Measurements from ENCODE around the gene PDIA5.

PDIA5 gene

DNA sequence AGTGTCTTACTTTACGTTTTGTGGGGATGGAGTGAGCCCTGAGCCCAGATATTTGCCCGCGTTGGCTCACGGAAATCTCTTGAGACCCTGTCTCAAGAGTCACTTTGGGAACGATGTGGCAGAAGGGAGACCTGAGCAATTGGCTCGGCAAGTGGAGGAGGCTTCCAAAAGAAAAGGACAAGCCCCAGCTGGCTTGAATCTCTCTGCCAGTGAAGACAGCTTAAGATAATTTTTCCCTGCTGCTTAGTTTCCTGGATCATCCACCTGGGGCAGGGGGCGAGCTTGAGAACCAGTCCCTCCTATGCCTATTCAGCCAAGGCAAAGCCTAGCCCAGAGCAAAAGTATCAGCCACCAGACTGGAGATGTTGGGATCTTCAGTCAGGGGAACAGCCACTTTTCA, 135.6 kb downstream of the PDIA5 start:
- no peaks in the 10 kb centered on the region for H3K27me3 ChIP-seq (ENCODE audit: control insufficient read depth in 1 of 2, insufficient read depth in 1 of 2, low read length in 2 of 2)
- H3K4me3 ChIP-seq (ENCODE audit: insufficient read depth in 1 of 2, low read depth in 1 of 2, low read length in 2 of 2) = peak overlapping the region; percentile 91 to 93
- H4K91ac ChIP-seq (ENCODE audit: low read length) = peak overlapping the region; percentile 91
- WGBS = under 1% methylated on average over 7 of the region's 7 CpGs
- H4K8ac ChIP-seq (ENCODE audit: low read length) = peak overlapping the region; percentile 94
- H3K4me2 ChIP-seq (ENCODE audit: low read length, poor library complexity, severe bottlenecking) = peak overlapping the region; percentile 92
- no peak overlapping the region for H3K23ac ChIP-seq (ENCODE audit: low read length in 2 of 2)
- H3K9ac ChIP-seq (ENCODE audit: low read length) = peak overlapping the region; percentile 94
- H2BK15ac ChIP-seq (ENCODE audit: low read depth, poor library complexity, severe bottlenecking) = no peak overlapping the region
- H3K9me3 ChIP-seq (ENCODE audit: control insufficient read depth, low read length) = peaks cover 6% of the 10 kb centered on the region
- H2AFZ ChIP-seq (ENCODE audit: low read depth, low read length) = peak overlapping the region; percentile 96
- peak; percentile 43 for DNase-seq
- H2BK12ac ChIP-seq (ENCODE audit: low read length in 2 of 2) = no peak overlapping the region
- no peak overlapping the region for H2BK120ac ChIP-seq (ENCODE audit: low read depth, low read length)
- H3K14ac ChIP-seq (ENCODE audit: low read length in 2 of 2) = no peak overlapping the region
- H2BK5ac ChIP-seq (ENCODE audit: low read depth, low read length, poor library complexity, severe bottlenecking) = no peak overlapping the region
- no peak overlapping the region for H3K27ac ChIP-seq (ENCODE audit: low read length, poor library complexity, severe bottlenecking)
- H2AK5ac ChIP-seq (ENCODE audit: low read length, severe bottlenecking) = no peak overlapping the region
- H3K4ac ChIP-seq (ENCODE audit: low read depth in 1 of 2, low read length in 2 of 2) = peak overlapping the region; percentile 47 to 95
- no peaks in the 10 kb centered on the region for H3K36me3 ChIP-seq (ENCODE audit: control insufficient read depth in 1 of 2, insufficient read depth in 2 of 2, low read depth in 1 of 2, low read length in 2 of 2)
- peaks cover 18% of the 10 kb centered on the region for H3K79me1 ChIP-seq (replicated peaks; ENCODE audit: low read length, poor library complexity, severe bottlenecking)
- H3K18ac ChIP-seq (ENCODE audit: low read depth in 1 of 2, low read length in 2 of 2) = no peak overlapping the region
- peaks cover 4% of the 10 kb centered on the region for H3K4me1 ChIP-seq (ENCODE audit: control insufficient read depth, insufficient read depth, low read depth, low read length)

Measured in mesenchymal stem cell (in vitro differentiated cells and primary cell).